OCI-M1 (cell line): ENCODE measurements around the gene ACTR8.
A peak's percentile ranks its signal among the peaks of the same experiment; 100 is the strongest.
"Not testable (repeated sequence)": the region's sequence is repeated elsewhere in the genome, so short reads cannot be mapped to it uniquely, and the experiment has no call there.

Source experiments
- DNase-seq: peaks from one replicate; lab custom pipeline; 2025; lab: John Stamatoyannopoulos, UW

Gene ACTR8, protein sequence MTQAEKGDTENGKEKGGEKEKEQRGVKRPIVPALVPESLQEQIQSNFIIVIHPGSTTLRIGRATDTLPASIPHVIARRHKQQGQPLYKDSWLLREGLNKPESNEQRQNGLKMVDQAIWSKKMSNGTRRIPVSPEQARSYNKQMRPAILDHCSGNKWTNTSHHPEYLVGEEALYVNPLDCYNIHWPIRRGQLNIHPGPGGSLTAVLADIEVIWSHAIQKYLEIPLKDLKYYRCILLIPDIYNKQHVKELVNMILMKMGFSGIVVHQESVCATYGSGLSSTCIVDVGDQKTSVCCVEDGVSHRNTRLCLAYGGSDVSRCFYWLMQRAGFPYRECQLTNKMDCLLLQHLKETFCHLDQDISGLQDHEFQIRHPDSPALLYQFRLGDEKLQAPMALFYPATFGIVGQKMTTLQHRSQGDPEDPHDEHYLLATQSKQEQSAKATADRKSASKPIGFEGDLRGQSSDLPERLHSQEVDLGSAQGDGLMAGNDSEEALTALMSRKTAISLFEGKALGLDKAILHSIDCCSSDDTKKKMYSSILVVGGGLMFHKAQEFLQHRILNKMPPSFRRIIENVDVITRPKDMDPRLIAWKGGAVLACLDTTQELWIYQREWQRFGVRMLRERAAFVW

DNA sequence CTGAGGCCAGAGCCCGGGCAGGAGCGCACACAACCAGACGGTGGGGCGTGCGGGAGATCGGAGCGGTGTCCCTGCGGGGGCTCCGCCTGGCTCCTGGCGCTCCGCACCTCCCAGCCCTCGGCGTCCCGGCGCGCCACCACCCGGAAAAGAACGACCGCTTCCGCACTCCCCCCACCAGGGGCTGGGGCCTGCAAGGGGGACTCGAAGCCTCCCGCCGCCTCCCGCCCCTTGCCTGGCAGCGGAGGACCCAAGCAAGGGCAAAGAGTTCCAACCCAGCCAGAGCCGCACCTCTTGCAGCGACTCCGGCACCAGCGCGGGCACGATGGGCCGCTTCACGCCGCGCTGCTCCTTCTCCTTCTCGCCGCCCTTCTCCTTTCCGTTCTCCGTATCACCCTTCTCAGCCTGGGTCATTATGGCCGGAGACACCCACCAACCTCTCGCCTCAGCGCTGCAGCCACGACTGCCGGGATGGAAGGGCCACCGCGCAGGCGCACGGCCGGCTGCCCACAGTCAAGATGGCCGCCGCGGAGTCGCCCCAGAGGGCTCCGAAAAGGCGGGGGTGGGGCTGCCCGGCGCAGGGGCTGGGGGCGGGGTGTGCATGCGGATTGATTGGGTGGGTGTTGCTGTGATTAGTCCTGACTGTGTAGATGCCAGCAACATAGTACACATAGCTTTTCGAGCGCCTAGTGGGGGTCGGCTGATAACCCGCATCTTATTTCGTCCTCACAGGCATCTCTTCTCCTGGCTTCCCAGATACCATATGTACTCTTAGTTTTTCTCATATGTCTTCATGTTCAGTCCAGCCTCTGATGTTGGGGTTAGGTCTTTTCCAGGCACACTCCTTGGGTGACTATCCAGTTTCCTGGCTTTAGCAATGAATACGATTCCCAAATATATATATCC is at the start of gene ACTR8:
Gene ACTR8 (minus strand): TSS at position 462 of the 903 bp plus-strand sequence. CDS start 51 bp downstream, at position 411.
- DNase-seq = peak; percentile 84

DNA sequence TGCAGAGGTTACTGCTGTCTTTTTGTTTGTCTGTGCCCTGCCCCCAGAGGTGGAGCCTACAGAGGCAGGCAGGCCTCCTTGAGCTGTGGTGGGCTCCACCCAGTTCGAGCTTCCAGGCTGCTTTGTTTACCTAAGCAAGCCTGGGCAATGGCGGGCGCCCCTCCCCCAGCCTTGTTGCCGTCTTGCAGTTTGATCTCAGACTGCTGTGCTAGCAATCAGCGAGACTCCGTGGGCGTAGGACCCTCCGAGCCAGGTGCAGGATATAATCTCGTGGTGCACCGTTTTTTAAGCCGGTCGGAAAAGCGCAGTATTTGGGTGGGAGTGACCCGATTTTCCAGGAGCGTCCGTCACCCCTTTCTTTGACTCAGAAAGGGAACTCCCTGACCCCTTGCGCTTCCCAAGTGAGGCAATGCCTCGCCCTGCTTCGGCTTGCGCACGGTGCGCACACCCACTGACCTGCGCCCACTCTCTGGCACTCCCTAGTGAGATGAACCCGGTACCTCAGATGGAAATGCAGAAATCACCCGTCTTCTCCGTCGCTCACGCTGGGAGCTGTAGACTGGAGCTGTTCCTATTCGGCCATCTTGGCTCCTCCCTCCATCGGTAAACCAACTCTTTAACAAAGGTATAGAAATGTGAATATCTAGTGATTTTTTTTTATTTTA is 45.4 kb upstream of the ACTR8 start:
- not testable (repeated sequence) for DNase-seq

DNA sequence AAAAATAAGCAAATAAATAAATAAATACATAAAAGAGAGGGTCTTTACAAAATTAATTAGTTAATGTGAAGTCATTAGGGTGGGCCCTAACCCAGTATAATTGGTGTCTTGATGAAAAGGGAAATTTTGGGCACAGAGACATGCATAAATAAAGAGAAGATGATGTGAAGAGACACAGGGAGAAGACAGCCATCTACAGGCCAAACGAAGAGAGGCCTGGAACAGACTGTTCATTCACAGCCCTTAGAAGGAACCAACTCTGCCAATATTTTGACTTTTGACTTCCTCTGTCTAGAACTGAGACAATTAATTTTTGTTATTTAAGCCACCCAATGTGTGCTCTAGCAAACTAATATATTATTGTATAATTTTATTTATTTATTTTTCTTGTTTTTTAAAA is 39.3 kb upstream of the ACTR8 start:
- DNase-seq = peak; percentile 31

DNA sequence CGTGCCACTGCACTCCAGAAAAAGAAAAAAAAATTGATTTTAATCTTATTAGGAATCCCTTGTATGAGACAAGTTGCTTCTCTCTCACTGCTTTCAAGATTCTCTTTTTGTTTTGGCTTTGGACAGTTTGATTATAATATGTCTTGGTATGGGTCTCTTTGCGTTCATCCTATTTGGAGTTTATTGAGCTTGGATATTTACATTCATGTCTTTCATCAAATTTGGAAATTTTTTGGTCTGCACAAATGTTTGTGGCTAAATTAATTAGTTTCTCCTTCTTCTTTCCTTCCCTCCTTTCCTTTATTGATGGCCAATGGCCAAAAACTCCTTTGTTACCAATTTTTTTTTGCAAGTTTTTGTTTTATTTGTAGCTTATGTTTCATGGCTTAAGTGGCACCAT is 37.8 kb upstream of the ACTR8 start:
- DNase-seq = no peak

DNA sequence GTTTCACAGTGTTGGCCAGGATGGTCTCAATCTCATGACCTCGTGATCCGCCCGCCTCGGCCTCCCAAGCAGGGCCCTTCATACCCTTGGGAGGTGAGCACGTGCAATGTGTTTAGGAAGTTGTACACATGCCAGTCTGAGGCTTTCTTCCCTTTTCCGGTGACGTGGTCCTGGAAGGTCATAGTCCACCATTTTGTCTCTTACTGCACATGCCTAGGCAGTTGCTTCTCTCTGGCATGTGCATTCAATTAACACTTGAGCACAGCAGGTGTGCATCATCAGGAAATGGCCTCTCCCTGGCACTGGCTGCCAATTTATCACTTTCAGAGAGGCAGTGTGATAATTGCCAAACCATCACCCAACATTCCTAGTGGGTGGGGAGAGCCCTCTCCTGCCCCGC is 31.4 kb upstream of the ACTR8 start:
- no peak for DNase-seq

DNA sequence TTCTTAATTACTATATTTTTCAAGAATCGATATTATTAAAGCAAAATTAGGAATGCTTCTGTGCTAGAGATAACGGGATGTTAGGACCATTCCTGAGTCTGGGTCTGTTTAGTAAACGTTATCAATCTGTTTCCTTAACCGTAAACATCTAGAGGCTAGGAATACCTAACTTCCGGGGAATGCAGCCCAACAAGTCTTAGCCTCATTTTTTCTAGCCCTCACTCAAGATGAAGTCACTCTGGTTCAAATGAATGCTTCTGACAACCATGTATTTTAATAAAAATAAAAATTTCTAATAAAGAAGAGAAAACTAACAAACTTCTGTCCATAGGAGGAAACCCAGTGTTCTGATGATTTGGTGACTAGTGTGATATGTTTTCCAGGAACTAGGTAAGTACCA is 20.8 kb upstream of the ACTR8 start:
- DNase-seq = no peak

DNA sequence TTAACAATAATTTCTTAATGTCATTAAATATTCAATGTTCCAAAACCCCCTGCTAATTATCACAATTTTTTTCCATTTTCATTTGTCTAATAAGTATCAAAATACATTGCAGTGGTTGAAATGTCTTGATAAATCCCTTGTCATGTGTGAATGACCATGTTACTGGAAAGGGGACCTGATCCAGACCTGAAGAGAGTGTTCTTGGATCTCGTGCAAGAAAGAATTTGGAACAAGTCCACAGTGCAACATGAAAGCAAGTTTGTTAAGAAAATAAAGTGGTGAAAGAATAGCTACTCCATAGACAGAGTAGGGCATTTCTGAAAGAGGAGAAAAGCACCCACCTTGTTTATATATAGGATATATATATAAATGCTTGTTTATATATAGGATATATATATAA is 20.1 kb upstream of the ACTR8 start:
- no peak for DNase-seq

DNA sequence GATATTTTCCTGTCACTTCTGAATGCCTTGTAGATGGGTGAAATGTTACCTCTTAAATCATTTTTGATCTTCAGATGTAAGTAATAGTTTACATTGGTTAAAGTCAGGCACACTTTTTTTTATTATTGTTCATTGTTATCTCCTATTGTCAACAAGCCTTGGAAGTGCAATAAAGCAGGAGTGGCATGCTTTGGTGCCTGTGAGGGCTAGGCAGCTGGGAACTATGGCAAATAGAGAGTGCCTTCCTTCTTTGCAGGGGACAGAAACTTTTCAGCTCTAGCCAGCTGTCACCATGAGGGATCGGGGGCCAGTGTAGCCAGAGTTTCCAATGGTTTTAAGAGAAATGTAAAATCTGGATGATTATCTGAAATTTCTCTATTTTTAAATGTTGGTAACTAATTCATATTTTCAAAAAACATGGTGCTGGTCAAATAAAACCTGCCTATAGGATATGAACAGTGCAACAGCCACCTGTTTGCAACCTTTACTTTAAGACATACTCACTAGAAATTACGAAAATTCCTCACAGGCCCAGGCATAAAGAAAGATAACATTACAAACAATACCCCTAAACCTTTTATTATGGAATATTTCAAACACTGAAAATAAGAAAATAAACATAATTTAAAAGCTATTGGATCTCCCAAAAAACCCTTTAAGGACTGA is 18.8 kb upstream of the ACTR8 start:
- DNase-seq = no peak

DNA sequence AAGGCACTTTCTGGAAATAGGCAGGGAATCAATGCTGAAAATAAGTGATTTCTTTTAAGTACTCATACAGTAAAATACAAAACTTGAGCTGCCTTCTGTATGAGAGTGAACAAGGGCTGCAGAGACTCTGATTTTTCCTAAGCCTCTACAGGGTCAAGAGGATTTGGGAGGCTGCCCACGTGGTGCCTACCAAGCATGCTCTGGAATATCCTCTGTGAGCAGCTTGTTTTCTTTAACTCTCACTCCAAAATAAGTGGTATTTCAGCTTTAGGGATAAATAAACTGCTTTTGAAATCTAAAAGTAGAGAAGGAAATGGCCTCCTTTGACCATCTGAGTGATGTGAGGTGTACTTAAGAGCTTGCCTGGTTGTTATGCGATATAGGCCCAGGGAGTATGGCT is 17.8 kb upstream of the ACTR8 start:
- DNase-seq = no peak

DNA sequence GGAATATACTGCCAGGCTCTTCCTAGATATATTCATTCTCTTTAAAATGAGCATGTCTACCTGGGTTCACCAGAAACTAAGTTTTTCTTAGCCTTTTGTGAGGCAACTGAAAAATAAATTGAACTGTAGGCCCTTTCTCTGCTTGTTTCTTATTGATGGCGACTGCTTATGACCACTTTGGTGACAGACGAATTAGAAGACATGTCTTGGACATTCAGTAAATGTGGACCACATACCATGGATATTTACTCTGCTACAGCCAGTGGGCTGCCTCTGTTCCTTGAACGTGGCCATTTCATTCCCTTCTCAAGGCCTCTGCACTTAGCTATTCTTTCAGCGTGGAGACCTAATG is 10.3 kb upstream of the ACTR8 start:
- DNase-seq = no peak

DNA sequence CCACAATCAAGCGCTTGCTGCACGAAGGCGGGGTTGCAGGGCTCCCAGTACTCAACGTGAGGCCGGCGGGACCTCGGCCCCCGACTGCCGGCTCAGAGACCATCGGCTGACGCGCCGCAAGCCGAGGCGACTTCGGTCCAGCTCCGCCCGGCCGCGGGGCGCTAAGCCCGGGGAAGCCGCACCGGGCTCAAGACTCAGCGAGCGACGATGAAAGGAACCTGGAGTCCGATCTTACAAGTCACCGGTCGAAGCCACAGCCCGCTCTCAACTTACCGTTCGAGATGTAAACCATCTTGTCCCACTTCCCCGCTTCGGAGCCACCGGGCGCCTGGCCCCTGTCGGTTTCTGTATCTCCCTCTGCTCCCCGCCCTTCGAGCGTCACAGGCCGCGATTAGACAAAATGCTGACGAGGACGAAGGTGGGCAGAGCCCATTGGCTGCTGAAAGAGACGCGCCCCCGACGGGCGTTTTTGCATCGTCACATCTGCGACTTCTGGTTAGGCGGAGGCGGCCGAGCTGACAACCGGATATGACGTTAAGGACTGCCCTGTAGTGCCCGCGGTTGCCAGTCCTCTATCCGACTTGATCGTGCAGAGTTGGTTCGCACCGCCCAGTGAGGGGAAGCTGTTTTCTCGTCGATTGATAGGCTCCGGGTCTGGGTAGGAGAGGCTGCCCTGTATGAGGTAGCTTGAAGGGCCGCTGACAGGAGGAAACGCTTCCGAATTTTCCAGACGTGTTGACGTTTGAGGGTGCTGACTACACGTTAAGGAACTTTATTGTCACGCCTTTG is 9.7 kb upstream of the ACTR8 start, which contains the start of gene SELENOK:
Gene SELENOK (minus strand): TSS at position 363 of the 789 bp plus-strand sequence.
- peak; percentile 99 for DNase-seq

DNA sequence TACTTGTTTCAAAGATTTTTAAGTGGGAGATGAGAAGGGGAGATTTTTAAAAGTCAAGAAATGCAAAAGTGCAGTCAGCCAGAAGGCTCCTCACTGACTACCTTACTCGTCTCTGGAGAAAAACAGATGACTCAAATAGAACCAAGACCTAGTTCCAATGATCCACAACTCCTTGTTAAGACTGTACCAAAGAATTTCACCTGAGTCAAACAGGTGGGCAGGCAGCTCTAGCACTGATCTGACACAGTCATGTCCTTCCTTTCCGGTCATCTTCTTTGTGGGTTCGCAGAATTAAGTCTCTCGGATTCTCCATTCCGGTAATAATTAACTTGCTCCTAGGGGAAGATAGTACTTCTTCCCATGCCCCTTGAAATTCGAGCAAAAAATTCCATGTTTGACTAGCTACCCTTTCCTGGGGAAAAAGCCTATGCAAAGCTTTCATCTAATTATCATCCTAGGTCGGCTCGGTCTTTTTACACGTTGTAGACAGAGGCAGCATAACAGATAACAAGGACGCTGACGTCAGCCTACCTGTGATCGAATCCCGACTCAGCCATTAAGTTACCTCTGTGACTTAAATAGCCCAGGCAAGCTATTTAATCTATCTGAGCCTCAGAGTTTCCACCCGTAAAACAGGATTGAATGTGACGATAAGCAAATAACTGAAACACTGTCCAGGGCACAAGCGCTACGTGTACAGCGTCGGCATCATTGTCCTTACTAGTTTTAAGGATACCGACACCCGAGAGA is 8.9 kb upstream of the ACTR8 start:
- peak; percentile 74 for DNase-seq

DNA sequence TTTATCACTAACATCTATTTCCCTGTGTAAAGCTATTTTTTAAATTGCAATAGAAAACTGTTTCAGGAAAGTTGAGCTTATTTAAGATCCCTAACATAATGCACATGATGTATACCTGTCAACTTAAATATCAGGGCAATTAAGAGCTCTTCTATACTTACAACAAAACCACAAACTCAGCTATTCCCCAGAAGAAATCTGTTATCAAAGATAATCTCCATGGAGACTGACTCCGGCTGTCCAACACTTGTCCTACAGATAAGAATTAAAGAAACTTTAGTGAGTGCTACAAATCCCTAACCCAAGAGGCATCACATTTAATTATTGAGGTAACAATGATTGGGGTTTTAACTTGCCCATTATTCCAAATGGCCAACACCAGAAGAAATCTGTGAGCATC is 6.3 kb upstream of the ACTR8 start:
- DNase-seq = peak; percentile 79

DNA sequence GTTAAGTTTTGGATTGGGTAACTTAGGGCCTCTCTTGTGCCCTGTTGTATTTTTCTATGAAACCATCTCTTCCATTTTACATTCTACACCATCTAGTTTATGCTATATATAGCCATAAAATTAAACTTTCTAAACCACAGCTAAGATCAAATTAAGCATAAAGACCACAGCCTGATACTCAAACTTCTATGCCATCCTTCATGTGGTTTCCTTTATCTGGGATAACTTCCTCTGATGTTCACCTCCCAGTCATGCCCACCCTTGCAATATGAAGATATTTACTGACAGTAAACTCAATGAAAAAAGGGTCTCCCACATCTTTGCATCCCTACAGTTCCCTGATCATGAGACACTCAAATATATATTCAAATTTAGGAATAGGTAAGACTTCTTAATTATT is 5.5 kb upstream of the ACTR8 start:
- no peak for DNase-seq

DNA sequence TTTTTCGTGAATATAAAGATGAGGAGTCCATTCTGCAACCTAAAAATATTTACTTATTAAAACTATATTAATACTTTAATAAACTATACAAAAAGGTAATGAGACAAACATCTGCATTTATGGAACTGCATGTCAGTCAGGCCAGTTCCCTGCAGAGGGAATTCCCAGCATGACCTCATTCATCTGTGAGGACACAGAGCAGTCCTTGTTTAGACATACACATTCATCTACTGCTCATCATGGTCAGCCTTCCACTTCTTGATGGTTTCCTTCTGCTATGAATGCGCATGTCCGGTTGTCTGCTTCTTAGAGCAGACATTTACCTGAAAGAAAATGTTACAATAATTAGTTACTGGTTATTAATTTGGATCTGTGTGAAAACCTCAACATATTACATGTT is 3.3 kb upstream of the ACTR8 start:
- no peak for DNase-seq

DNA sequence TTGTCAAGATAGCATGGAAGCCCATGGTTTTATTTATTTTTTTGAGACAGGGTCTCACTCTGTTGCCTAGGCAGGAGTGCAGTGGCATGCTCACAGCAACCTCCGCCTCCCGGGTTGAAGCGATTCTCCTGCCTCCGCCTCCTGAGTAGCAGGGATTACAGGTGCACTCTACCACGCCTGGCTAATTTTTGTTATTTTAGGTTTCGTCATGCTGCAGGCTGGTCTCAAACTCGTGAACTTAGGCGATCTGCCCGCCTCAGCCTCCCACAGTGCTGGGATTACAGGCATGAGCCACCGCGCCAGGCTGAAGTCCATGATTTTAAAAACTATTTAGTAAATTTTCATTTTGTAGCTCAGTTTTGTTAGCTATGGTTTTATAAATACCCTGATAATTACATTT is 2.7 kb upstream of the ACTR8 start:
- DNase-seq = no peak

DNA sequence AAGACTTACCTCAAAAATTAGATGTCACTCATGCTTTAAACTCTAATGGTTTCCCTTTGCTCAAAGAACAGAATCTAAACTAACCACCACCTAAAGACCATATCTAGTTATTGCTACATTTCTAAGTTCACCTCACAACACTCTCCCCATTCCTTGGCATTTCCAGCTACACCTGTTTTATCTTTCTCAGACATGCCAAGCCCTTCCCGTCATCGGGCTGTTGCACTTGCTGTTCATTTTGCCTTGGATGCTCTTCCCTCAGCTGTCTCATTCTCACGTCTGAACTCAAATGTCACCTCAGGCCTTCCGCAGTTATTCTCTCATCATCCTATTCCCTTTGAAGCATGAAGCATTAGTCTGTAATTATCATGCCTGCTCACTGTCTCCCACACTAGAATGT is 1.1 kb upstream of the ACTR8 start:
- DNase-seq = no peak

DNA sequence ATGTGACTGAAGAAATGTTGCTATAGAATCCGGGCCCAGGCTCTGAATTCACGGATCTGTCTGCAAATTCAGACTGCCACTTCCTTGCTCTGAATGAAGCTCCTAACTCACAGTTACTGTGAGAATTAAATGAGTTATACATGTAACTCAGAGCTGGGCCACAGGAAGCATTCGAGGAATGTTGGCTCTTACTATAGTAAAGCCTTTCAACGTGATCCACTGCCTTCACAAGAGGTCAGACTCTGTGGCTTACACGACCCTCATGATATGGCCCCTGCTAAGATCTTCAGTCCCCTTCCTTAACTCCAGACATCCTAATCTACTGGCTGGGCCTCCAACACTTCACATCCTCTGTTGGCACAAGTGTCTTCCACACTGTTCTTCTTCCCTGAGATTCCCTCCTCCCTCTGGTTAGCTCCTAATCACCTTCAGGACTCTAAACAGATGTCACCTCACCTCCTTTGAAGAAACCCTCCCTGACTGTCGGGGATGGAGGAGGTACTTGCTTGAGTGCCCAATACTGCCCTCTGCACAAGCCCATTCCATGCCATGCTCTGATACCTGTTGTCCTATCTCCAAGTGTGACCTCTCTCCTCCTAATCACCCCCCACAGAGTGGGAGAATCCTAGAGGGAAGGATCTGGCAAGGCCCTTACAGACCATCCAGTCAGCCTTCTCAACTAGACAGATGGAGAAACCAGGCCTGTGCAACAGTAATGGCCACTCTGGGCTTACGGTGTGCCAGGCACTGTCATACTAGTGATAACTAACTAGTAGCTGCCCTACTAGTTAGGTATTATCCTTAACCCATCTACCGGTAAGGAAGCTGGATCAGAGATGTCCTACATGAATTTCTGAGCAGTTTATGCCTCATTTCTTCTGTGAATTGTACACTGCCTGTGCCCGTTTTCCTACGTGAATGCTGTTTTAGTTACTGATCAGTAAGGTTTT is 1.3 kb downstream of the ACTR8 start:
- peak; percentile 35 for DNase-seq
